H1 (cell line): ENCODE results near the gene CFAP97.

ENCODE experiments used
- BRCA1 ChIP-seq: IDR thresholded peaks from 2 replicates; pipeline ENCODE4 v1.6.1; 2012; ENCODE audit warnings: low read depth, low read length, improper control_type of control experiment
- JUND ChIP-seq: IDR thresholded peaks from 2 replicates; pipeline ENCODE4 v1.6.1; 2011; ENCODE audit warnings: mild to moderate bottlenecking, improper control_type of control experiment, low read length
- KDM5A ChIP-seq: fragments of 200-600 bp; IDR thresholded peaks from 2 replicates; pipeline ENCODE4 v1.7.1; 2012; ENCODE audit warnings: mild to moderate bottlenecking, low read length, inconsistent platforms, mixed read lengths
- POLR2A ChIP-seq, 2 experiments: IDR thresholded peaks; 1 replicate in 1 of 2; 2 replicates in 1 of 2; pipeline ENCODE4 v1.6.1; 2011; ENCODE audit warnings: low read depth in 2 of 2, low read length in 2 of 2, mild to moderate bottlenecking in 2 of 2; ENCODE audit errors: control extremely low read depth in 1 of 2
- RXRA ChIP-seq: IDR thresholded peaks from 2 replicates; pipeline ENCODE4 v1.6.1; 2011; ENCODE audit warnings: low read depth, mild to moderate bottlenecking, low read length, moderate library complexity; ENCODE audit not compliant: insufficient read depth
- SIRT6 ChIP-seq: IDR thresholded peaks from one replicate; pipeline ENCODE4 v1.7.1; 2012; ENCODE audit warnings: low read length, inconsistent platforms
- TF ChIP-seq, protein P1 (sequence below), 3 experiments: IDR thresholded peaks; 1 replicate in 2 of 3; 2 replicates in 1 of 3; pipeline versions ENCODE4 v1.5.1 to v1.6.1; 2011; ENCODE audit warnings: low read length in 3 of 3, mild to moderate bottlenecking in 3 of 3, inconsistent platforms in 2 of 3, low read depth in 1 of 3, moderate library complexity in 1 of 3; ENCODE audit not compliant: insufficient read depth in 1 of 3; ENCODE audit errors: control extremely low read depth in 1 of 3

DNA sequence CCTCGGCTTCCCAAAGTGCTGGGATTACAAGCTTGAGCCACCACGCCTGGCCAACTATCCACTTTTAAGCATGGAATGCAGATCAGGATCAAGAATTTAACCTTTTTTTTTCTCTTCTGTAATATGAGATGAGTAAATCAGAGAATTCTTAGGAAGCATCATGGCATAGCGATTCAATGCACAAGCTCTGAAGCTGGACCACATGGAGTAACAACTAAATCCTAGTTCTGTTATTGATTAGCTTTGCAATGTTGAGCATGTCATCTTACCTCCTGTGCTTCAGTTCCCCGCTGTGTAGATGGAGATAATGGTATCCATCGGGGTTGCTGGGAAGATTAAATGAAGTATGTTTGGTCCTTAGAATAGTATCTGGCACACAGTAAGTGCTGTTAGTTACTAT lies 3.7 kb upstream of the CFAP97 start:
- TF ChIP-seq JUND (no peak), RXRA (no peak), BRCA1 (no peak), POLR2A (IDR thresholded peaks at IDR 0.05; ENCODE audit: control extremely low read depth in 1 of 2, low read depth in 2 of 2, low read length in 2 of 2) (no peak), SIRT6 (no peak), KDM5A (no peak)
- TF ChIP-seq, protein P1, sequence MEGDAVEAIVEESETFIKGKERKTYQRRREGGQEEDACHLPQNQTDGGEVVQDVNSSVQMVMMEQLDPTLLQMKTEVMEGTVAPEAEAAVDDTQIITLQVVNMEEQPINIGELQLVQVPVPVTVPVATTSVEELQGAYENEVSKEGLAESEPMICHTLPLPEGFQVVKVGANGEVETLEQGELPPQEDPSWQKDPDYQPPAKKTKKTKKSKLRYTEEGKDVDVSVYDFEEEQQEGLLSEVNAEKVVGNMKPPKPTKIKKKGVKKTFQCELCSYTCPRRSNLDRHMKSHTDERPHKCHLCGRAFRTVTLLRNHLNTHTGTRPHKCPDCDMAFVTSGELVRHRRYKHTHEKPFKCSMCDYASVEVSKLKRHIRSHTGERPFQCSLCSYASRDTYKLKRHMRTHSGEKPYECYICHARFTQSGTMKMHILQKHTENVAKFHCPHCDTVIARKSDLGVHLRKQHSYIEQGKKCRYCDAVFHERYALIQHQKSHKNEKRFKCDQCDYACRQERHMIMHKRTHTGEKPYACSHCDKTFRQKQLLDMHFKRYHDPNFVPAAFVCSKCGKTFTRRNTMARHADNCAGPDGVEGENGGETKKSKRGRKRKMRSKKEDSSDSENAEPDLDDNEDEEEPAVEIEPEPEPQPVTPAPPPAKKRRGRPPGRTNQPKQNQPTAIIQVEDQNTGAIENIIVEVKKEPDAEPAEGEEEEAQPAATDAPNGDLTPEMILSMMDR (IDR thresholded peaks at IDR 0.05; ENCODE audit: control extremely low read depth in 1 of 3, insufficient read depth in 1 of 3, low read depth in 1 of 3, low read length in 3 of 3): no peak
